ENCODE data around the gene PAM16.

PAM16 gene

DNA sequence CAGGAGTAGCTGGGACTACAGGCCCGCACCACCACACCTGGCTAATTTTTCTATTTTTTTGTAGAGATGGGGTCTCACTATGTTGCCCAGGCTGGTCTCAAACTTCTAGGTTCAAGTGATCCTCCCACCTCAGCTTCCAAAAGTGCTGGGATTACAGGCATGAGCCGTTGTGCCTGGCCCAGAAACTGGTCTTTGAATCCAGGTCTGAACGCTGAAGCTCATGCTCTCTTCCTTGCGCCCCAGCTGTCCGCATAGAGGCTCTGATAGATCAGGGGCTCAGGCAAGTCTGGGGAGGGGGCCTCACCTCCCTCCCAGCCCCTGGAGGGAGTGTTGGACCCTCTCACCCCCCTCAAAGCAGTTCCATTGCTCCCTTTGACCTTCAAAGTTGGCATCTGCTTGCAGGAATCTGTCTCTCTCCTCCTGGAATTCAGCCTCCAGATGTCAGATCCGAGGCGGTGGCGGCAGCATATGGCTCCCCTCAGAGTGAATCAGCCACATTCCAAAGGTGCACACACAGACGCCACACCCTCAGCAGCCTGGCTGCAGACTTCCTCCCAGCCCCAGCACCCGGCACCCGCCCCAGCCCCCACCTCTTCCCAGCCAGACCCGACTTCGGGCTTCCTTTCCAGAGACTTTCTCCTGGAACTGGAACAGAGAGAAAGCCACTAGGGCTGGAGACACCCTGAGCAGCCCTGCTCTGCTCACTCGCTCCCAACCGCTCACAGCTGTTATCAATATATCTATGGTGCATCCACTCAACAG, 52.2 kb downstream of the PAM16 start:
- 46% methylated on average over 14 of the region's 15 CpGs for WGBS
- Histone ChIP-seq H3K27ac (ENCODE audit: low read depth, low read length) (peak overlapping the region; percentile 80; the same call in 1 of the 2 replicates), H3K9ac (ENCODE audit: low read depth, low read length) (no peak overlapping the region), H3K9me3 (ENCODE audit: insufficient read depth, low read depth, low read length) (no peaks in the 10 kb centered on the region), H3K36me3 (ENCODE audit: insufficient read depth, low read length) (peaks cover 7% of the 10 kb centered on the region; the same call in 1 of the 2 replicates), H3K4me3 (ENCODE audit: low read length) (no peak overlapping the region), H3K27me3 (ENCODE audit: insufficient read depth, low read length) (no peaks in the 10 kb centered on the region), H3K4me1 (ENCODE audit: insufficient read depth, low read length) (peaks cover 14% of the 10 kb centered on the region)

DNA sequence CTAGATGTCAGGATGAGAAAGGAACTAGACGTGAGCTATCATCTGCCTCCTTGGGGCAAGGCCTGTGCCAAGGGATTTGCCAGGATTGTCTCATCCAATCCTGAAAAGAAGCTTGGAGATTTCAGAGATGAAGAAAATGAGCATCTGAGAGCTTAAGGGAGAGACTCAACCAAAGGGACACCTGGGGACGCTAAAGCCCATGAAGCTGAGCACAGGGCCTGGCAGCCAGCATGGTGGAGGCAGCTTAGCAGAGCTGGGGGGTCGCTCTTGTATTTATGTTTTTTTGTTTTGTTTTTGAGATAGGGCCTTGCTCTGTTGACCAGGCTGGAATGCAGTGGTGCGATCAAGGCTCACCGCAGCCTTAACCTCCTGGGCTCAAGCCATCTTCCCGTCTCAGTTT, 53.6 kb downstream of the PAM16 start:
- no peaks in the 10 kb centered on the region for H3K9me3 ChIP-seq (ENCODE audit: insufficient read depth, low read depth, low read length)
- peaks cover 16% of the 10 kb centered on the region for H3K4me1 ChIP-seq (ENCODE audit: insufficient read depth, low read length)
- H3K36me3 ChIP-seq (ENCODE audit: insufficient read depth, low read length), result peaks cover 7% of the 10 kb centered on the region; the same call in 1 of the 2 replicates
- H3K27ac ChIP-seq (ENCODE audit: low read depth, low read length), result no peak overlapping the region
- no peaks in the 10 kb centered on the region for H3K27me3 ChIP-seq (ENCODE audit: insufficient read depth, low read length)
- H3K9ac ChIP-seq (ENCODE audit: low read depth, low read length), result no peak overlapping the region
- H3K4me3 ChIP-seq (ENCODE audit: low read length), result no peak overlapping the region
- 90% methylated on average over 6 of the region's 6 CpGs for WGBS

DNA sequence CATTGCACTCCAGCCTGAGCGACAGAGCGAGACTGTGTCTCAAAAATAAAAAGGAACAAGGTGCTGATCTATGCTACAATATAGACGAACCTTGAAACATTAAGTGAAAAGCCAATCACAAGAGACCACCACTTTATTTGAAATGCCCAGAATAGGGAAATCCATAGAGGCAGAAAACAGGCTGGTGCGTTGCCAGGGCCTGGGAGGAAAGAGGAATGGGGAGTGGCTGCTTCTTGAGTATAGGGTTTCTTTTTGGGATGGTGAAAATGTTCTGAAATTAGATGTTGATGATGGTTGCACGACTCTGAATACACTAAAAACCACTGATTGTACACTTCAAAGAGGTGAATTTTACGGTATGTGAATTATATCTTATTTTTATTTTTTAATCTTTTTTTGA, 55.5 kb downstream of the PAM16 start:
- H3K9ac ChIP-seq (ENCODE audit: low read depth, low read length), result no peak overlapping the region
- H3K4me3 ChIP-seq (ENCODE audit: low read length), result no peak overlapping the region
- no peaks in the 10 kb centered on the region for H3K27me3 ChIP-seq (ENCODE audit: insufficient read depth, low read length)
- peaks cover 22% of the 10 kb centered on the region for H3K4me1 ChIP-seq (ENCODE audit: insufficient read depth, low read length)
- no peaks in the 10 kb centered on the region for H3K9me3 ChIP-seq (ENCODE audit: insufficient read depth, low read depth, low read length)
- WGBS, result 94% methylated on average over 5 of the region's 6 CpGs
- H3K27ac ChIP-seq (ENCODE audit: low read depth, low read length), result no peak overlapping the region
- no peaks in the 10 kb centered on the region for H3K36me3 ChIP-seq (ENCODE audit: insufficient read depth, low read length)

- Histone ChIP-seq H3K27me3 (ENCODE audit: insufficient read depth, low read length) (no peaks in the 10 kb centered on the region), H3K4me3 (ENCODE audit: low read length) (peak overlapping the region; percentile 23), H3K4me1 (ENCODE audit: insufficient read depth, low read length) (peaks cover 22% of the 10 kb centered on the region), H3K36me3 (ENCODE audit: insufficient read depth, low read length) (no peaks in the 10 kb centered on the region), H3K9ac (ENCODE audit: low read depth, low read length) (no peak overlapping the region; the same call in 1 of the 2 replicates), H3K9me3 (ENCODE audit: insufficient read depth, low read depth, low read length) (no peaks in the 10 kb centered on the region), H3K27ac (ENCODE audit: low read depth, low read length) (peak overlapping the region; percentile 39)
- 11% methylated on average over 20 of the region's 20 CpGs for WGBS
Observed at GRCh38 chr16:4293822-4294457, 57.2 kb downstream of the PAM16 start.

DNA sequence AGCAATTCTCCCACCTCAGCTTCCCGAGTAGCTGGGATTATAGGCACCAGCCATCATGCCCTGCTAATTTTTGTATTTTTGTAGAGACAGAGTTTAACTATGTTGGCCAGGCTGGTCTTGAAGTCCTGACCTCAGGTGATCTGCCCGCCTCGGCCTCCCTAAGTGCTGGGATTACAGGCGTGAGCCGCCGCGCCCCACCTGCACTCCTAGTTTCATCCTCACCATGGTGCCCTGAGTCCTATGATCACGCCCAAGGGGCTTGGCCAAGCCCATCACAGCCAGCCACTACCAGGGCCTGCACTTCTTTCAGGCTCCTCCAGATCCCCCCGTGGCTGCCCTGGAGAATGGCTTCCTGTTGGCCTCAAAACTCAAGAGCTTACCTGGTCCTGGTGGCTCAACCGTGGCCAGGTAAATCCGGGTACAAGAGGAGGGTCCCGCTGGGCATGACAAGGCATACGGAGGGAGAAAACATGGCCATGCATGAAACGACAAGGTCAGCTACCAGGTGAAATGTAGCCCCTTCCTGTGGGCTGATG, 57.9 kb downstream of the PAM16 start:
- H3K4me3 ChIP-seq (ENCODE audit: low read length), result 0 out of 2 replicates have a peak overlapping the region, but pooled peaks have one; percentile 11
- no peaks in the 10 kb centered on the region for H3K36me3 ChIP-seq (ENCODE audit: insufficient read depth, low read length)
- no peaks in the 10 kb centered on the region for H3K27me3 ChIP-seq (ENCODE audit: insufficient read depth, low read length)
- H3K4me1 ChIP-seq (ENCODE audit: insufficient read depth, low read length), result peaks cover 19% of the 10 kb centered on the region
- H3K27ac ChIP-seq (ENCODE audit: low read depth, low read length), result peak overlapping the region; percentile 20; the same call in 1 of the 2 replicates
- no peaks in the 10 kb centered on the region for H3K9me3 ChIP-seq (ENCODE audit: insufficient read depth, low read depth, low read length)
- no peak overlapping the region; the same call in 1 of the 2 replicates for H3K9ac ChIP-seq (ENCODE audit: low read depth, low read length)
- 65% methylated on average over 14 of the region's 14 CpGs for WGBS

DNA sequence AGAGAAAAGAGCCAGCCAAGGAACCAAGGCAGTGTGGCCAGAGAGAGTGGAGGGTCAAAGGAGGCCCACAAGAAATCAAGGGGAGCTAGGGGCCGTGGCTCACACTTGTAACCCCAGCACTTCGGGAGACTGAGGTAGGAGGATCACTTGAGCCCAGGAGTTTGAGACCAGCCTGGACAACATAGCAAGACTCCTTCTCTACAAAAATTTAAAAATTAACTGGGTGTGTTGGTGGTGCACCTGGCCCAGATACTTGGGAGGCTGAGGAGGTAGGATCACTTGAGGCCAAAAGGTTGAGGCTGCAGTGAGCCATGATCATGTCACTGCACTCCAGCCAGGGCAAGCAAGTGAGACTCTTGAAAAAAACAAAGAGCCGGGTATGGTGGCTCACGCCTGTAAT, 59.4 kb downstream of the PAM16 start:
- no peaks in the 10 kb centered on the region for H3K27me3 ChIP-seq (ENCODE audit: insufficient read depth, low read length)
- H3K9ac ChIP-seq (ENCODE audit: low read depth, low read length), result no peak overlapping the region
- no peak overlapping the region for H3K27ac ChIP-seq (ENCODE audit: low read depth, low read length)
- H3K9me3 ChIP-seq (ENCODE audit: insufficient read depth, low read depth, low read length), result no peaks in the 10 kb centered on the region
- H3K4me3 ChIP-seq (ENCODE audit: low read length), result no peak overlapping the region
- no peaks in the 10 kb centered on the region for H3K36me3 ChIP-seq (ENCODE audit: insufficient read depth, low read length)
- H3K4me1 ChIP-seq (ENCODE audit: insufficient read depth, low read length), result peaks cover 19% of the 10 kb centered on the region
- 95% methylated on average over 4 of the region's 4 CpGs for WGBS

Measured in HUES64 (cell line).